A673 (cell line): ENCODE results near the gene COL11A2.

Experiments used
- EZH2 ChIP-seq: fragments of 200-600 bp; sonication (generic); IDR thresholded peaks from 2 replicates; pipeline ENCODE4 v1.6.1; 2017; ENCODE audit warnings: borderline replicate concordance, low read depth, mild to moderate bottlenecking, mixed read lengths, antibody characterized with exemption, low read length; ENCODE audit not compliant: poor library complexity, severe bottlenecking
- TF ChIP-seq, protein P1 (sequence below): fragments of 300-800, 200-600 bp; sonication (generic); conservative IDR thresholded peaks from 2 replicates; pipeline ENCODE4 v1.5.1; 2017; ENCODE audit warnings: low read depth, mild to moderate bottlenecking, antibody characterized with exemption, low read length, moderate library complexity, mixed read lengths

DNA sequence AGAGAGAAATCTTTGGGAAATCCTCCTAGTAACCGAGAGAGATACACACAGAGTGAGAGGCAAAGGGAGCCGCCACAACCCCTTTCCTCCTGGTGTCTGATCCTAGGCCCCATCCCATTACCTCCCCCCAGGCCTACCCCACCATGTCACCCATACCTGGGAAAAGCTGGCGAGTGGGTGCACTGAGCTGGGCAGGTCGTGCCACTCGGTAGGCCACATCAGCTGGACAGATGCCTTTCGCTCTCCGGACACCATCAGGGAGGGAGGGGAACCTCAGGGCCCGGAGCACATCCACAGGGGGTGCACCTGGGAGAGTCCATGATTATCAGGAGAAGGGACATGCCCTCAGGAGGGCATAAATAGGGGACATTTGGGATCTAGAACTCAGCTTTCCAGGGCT is 3.1 kb downstream of the COL11A2 start:
- TF ChIP-seq EZH2: no peak
- TF ChIP-seq, protein P1, sequence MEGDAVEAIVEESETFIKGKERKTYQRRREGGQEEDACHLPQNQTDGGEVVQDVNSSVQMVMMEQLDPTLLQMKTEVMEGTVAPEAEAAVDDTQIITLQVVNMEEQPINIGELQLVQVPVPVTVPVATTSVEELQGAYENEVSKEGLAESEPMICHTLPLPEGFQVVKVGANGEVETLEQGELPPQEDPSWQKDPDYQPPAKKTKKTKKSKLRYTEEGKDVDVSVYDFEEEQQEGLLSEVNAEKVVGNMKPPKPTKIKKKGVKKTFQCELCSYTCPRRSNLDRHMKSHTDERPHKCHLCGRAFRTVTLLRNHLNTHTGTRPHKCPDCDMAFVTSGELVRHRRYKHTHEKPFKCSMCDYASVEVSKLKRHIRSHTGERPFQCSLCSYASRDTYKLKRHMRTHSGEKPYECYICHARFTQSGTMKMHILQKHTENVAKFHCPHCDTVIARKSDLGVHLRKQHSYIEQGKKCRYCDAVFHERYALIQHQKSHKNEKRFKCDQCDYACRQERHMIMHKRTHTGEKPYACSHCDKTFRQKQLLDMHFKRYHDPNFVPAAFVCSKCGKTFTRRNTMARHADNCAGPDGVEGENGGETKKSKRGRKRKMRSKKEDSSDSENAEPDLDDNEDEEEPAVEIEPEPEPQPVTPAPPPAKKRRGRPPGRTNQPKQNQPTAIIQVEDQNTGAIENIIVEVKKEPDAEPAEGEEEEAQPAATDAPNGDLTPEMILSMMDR: no peak
